GM19395 (cell line): ENCODE measurements around the gene TBX5.

Experiments
- ATAC-seq: cut with Tn5 transposase; IDR thresholded peaks from one replicate; pipeline ENCODE4 v1.9.1; 2021; ENCODE audit warnings: mild to moderate bottlenecking, moderate library complexity; ENCODE audit not compliant: unreplicated experiment

Gene TBX5

DNA sequence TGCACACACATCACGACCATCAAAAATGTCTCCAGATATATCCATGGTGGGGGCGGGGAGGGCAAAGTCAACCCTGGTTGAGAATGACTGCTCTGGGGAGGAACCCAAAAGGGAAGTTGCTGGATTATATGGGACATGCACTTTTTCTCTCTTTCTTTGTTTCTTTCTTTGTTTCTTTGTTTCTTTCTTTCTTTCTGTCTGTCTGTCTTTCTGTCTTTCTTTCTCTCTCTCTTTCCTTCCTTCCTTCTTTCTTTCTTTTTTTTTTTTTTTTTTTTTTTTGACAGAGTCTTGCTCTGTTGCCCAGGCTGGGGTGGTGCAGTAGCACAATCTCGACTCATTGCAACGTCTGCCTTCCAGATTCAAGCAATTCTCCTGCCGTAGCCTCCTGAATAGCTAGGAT lies 71.5 kb downstream of the TBX5 start:
- no peak for ATAC-seq

DNA sequence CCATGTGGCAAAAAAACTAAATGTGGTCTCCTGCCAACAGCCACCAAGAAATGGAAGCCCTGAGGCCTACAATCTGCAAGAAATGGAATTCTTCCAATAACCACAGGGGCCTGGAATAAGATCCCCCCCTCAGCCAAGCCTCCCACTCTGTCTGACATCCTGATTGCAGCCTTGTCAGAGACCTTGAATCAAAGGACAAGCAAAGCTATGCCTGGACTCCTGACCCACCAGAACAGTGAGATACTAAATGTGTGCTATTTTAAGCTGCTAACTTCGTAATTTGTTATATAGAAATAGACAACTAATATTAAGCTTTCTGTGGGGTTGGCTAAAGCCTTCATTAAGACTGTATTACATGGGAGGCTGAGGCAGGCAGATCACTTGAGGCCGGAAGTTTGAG lies 77.7 kb downstream of the TBX5 start:
- ATAC-seq, result no peak

DNA sequence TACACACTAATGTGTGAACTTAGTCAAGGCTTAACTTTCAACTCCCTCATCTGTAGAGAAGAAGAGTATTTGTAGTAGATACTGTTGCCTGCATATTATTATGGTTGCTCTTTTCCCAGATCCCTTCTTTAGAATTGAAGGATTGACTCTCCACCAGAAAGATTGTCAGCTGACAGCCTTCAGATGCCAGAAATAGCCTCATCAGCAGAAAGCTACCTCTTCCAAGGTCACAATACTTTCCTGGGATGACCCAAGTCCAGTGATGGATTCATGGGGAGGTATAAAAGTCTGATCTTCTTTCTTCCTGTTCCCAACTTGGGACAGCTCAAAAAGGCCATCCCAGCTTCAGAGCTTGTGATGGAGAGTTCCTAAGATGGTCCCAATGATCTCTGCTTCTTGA lies 78.2 kb downstream of the TBX5 start:
- ATAC-seq, result no peak

GRCh38 chr12:114321524-114321923 lies 84.4 kb downstream of the TBX5 start:
- ATAC-seq, result no peak

DNA sequence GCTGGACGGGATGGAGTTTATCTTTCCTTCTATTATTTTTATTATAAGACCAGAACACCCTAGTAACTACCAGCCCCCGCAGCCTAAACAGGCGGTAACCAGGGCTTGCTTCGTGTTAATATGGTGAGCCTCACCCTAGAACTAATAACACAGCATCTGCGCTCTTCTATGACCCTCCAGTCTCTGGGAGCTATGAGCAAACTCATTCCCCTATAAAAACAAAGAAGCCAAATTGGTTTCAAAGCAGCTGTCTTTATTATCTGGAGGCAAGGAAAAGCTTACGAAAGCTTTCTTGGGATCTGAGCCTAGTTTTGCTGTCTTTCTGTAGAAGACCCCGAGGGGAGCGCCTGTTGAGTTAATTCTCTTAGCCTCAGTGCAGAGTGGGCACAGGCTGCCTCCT lies 85.0 kb downstream of the TBX5 start:
- no peak for ATAC-seq

DNA sequence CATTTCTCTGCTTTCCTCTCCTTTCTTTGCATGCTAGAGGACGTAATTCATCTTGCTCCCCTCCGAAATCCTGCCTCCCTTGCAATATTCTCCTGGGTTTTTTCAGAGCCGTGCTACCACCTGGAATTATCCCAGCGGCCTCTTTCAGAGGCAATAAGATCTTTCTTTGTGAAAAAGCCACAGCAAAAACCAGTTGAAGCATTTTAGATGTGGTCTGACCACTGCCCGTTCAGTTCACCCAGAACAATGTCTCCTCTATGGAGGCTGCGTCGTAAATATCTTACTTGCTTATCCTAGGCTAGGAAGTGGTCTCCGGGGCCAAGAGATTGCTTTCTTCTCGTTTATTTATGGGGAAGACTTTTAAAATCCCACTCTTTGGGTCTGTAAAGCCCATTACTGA lies 85.8 kb downstream of the TBX5 start:
- ATAC-seq, result no peak

GRCh38 chr12:114319422-114319821 lies 86.5 kb downstream of the TBX5 start:
- no peak for ATAC-seq

- ATAC-seq, result no peak
Measured at GRCh38 chr12:114318984-114319383, 87.0 kb downstream of the TBX5 start.

GRCh38 chr12:114316076-114316475 lies 89.9 kb downstream of the TBX5 start:
- no peak for ATAC-seq

DNA sequence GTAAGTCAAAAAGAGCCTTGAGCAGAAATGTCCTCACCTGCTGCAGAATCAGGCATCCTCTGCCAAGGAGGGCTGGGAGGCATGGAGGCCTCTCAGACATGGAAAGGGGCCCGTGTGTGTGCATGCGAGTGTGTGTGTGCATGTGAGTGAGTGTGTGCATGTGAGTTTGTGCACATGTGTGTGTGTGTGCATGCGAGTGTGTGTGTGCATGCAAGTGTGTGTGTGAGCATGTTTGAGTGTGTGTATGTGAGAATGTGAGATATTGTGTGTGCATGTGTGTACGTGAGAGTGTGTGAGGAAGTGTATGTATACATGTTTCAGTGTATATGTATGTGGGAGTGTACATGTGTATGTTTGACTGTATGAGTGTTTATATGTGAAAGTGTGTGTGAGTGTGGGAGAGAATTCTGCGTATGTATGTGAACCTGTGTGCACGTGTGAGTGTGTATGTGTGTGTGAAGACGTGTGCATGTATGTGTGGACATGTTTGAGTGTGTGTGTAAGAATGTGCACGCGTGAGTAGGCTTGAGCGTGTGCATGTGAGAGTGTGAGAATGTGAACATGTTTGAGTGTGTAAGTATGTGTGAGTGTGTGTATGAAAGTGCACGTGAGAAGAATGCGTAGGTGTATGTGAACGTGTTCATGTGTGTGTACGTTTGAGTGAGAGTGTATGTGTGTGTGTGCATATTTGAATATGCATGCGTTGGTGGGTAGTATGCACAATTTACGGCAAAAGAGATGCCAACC lies 90.8 kb downstream of the TBX5 start:
- ATAC-seq, result no peak

- no peak for ATAC-seq
Measured at GRCh38 chr12:114314403-114314802, 91.5 kb downstream of the TBX5 start.

- no peak for ATAC-seq
Measured at GRCh38 chr12:114313910-114314309, 92.0 kb downstream of the TBX5 start.

DNA sequence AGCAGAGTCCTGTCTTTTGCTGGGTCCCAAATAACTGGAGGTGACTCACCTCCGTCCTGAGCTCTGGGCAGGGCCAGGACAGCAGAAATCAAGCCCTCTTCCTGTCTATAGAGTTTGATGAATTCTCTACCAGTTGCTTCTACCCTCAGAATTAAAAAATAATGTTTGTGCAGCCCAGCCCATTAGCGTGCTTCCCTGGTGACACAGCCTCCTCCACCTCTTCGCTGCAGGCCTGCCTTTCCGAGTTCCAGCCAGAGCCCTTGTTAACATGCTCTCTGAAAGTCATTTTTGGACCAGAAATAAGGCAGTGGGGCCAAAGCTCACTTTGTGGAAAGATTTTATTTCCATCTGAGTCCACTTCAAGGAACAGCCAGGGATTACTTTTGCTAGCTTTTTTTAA lies 94.0 kb downstream of the TBX5 start:
- no peak for ATAC-seq

- no peak for ATAC-seq
Measured at GRCh38 chr12:114306646-114307045, 99.3 kb downstream of the TBX5 start.

GRCh38 chr12:114305446-114305845 lies 100.5 kb downstream of the TBX5 start:
- no peak for ATAC-seq
